Measurements from ENCODE around the gene ATPAF1.
"Not testable (repeated sequence)": the region's sequence is repeated elsewhere in the genome, so short reads cannot be mapped to it uniquely, and the experiment has no call there.

Gene ATPAF1

DNA sequence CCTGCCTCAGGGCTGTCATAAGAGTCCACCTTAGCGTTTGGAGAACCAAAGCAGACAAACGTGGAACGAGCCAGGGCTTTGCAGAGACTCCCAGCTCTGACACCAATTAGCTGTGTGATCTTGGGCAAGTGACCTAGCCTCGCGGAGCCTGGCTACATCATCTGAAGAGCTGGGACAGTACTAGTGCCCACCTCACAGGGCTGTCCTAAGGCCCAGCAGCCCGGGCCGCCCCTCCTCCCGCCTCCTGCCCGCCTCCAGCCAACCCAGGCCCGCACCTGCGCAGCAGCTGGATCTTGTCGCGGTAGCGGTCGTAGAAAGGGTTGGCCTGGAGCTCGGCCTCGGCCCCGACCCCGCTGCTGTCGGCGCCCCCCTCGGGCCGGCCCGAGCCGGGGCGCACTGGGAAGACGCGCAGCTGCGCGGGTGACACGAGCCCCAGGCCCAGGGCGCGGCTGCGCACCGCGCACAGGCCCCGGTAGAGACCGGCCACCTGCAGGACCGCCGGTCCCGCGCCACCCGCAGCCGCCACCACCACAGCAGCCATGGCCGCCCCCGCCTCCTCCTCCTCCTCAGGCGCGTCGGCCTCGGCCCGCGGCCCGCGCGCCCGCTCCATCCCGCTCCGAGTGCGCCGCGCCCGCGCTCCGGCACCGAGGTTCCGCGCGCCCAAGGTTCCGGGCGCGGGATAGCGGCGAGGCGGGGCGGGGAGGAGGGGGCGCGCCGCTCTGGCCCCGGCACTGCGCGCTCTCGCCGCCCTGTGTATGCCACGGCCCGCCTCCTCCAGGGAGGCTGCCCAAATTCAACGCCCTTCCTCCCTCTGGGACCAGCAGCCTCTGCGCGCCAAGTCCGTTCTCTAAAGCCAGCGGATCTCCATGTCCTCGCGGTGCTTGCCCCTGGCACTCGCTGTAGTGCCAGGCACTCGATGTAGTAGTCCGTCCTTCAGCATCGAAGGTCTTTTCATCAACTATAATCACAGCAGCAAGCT lies at the start of gene ATPAF1:
Gene ATPAF1 (minus strand): TSS at position 583 of the 979 bp plus-strand sequence. CDS start 42 bp downstream, at position 541.
- DNase-seq (ENCODE audit: low read depth, low spot score): no peak

DNA sequence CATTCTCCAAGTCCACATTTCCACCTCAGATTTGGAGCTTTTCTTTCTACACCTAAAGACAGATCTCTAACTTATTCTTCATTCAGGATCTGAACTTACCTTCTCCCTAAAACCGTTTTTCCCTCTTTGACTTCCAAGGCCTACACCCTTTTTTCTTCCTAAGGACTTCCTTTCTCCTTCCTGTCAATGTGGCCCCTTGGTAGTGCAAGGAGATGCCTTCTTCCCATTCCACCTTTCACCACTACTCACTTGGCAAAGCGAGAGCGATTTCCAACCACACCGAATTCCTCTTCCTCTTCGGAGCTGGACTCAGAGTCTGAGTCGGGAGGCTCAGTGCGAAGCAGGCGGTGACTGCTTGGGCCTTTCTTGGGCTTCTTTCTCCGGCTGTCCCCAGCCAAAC lies 49.5 kb upstream of the ATPAF1 start:
- DNase-seq (ENCODE audit: low read depth, low spot score): no peak

- no peak for DNase-seq (ENCODE audit: low read depth, low spot score)
Measured at GRCh38 chr1:46714976-46715375, 46.8 kb upstream of the ATPAF1 start.

- no peak for DNase-seq (ENCODE audit: low read depth, low spot score)
Measured at GRCh38 chr1:46708121-46708520, 40.0 kb upstream of the ATPAF1 start.

- no peak for DNase-seq (ENCODE audit: low read depth, low spot score)
Measured at GRCh38 chr1:46705408-46705807, 37.2 kb upstream of the ATPAF1 start.

DNA sequence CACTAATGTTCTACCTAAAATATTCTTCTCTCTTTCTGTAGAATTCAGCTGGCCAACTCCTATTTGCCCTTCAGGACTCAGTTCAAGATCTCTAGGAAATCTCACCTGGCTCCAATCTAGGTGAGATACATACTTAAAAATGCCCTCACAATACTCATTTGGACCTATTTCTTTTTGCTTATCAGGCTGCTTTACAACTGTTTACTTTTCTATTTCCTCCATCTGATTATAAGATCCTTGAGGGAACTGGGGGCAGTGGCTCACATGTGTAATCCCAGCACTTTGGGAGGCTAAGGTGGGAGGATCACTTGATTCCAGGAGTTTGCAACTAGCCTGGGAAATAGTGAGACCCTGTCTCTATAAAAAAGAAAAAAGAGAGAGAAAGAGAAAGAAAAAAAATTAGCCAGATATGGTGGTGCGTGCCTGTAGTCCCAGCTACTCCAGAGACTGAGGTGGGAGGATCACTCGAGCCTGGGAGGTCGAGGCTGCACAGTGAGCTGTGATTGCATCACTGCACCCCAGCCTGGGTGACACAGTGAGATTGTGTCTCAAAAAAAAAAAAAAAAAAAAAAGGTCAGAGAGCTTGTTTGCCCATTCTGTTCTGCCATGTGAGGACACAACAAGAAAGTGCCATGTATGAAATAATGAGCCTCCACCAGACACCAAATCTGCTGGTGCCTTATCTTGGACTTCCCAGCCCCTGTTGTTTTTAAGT lies 35.9 kb upstream of the ATPAF1 start:
- DNase-seq (ENCODE audit: low read depth, low spot score): no peak

GRCh38 chr1:46699666-46700065 lies 31.5 kb upstream of the ATPAF1 start:
- no peak for DNase-seq (ENCODE audit: low read depth, low spot score)

- DNase-seq (ENCODE audit: low read depth, low spot score): no peak
Measured at GRCh38 chr1:46697053-46697452, 28.9 kb upstream of the ATPAF1 start.

- DNase-seq (ENCODE audit: low read depth, low spot score): not testable (repeated sequence)
Measured at GRCh38 chr1:46694676-46695075, 26.5 kb upstream of the ATPAF1 start.

- DNase-seq (ENCODE audit: low read depth, low spot score): no peak
Measured at GRCh38 chr1:46692811-46693770, 24.9 kb upstream of the ATPAF1 start.

GRCh38 chr1:46691997-46692790 lies 24.0 kb upstream of the ATPAF1 start:
- no peak for DNase-seq (ENCODE audit: low read depth, low spot score)

DNA sequence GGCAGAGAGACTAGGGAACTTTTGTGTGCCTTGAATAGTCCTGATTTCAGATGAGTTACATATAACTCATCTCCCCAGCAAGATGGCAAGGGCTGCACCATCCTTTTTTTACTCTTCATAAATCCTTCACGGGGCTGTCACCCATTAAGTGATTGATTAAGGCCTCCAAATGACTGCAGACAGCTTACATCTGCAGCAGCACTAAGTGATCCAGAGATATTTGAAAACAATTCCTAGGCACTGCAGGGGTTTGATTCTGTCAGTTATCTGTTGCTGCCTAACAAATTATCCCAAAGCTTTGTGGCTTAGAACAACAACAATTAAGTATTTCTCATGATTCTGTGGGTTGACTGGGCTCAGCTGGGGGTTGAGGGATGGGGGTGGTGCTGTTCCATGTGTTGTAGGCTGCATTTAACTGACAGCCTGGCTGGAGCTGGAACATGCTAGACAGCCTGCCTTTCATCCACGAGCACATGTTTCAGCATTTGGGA lies 22.8 kb upstream of the ATPAF1 start:
- no peak for DNase-seq (ENCODE audit: low read depth, low spot score)

DNA sequence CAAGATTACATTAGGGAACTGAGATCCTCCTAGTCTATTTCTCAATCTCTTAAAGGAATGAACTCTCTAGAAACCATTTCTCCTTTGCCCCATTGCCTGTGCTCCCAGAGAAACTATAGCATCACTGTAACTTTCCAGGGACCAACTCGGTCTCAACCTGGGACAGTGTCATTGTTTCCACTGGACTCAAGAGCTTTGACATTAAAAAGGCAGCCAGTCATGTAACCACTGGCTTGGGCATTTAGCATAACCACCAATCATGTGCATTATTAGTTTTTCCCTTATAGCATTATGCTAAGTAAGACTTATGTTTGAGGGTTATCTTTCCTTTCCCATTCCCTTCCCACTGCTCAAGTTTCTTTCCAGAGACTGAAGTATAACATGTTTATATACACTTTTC lies 21.7 kb upstream of the ATPAF1 start:
- no peak for DNase-seq (ENCODE audit: low read depth, low spot score)

GRCh38 chr1:46689356-46689755 lies 21.2 kb upstream of the ATPAF1 start:
- DNase-seq (ENCODE audit: low read depth, low spot score): no peak

- DNase-seq (ENCODE audit: low read depth, low spot score): no peak
Measured at GRCh38 chr1:46687921-46688509, 19.9 kb upstream of the ATPAF1 start.

GRCh38 chr1:46687093-46687659 lies 19.0 kb upstream of the ATPAF1 start:
- DNase-seq (ENCODE audit: low read depth, low spot score): no peak

DNA sequence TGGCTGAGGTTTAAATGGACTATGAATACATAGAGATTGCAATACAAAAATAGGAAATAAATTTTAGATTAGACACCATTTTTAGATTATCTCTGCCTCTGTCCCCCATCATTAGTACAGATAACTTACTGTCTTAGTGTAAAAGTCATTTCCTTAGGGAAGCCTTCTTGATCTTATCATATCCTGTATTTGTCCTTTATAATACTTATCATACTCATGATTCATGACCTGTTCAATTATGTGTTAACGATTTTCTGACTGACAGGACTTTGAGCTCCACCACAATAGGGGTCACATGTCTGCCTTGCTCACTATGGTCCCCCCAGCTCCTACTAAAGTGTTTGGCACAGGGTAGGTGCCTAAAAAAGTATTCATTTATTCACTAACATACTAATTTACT lies 18.1 kb upstream of the ATPAF1 start:
- no peak for DNase-seq (ENCODE audit: low read depth, low spot score)

GRCh38 chr1:46684670-46685069 lies 16.5 kb upstream of the ATPAF1 start:
- no peak for DNase-seq (ENCODE audit: low read depth, low spot score)

GRCh38 chr1:46682064-46682463 lies 13.9 kb upstream of the ATPAF1 start:
- DNase-seq (ENCODE audit: low read depth, low spot score): no peak

Data from brain pericyte (primary cell).